IPS-18c (cell line): ENCODE measurements around the gene ADIRF.
"Not testable (repeated sequence)": the region's sequence is repeated elsewhere in the genome, so short reads cannot be mapped to it uniquely, and the experiment has no call there.

ENCODE experiments used
- H3K4me3 ChIP-seq: 2 replicates; pipeline ENCODE4 v1.7.0; 2013; ENCODE audit warnings: low read depth, mild to moderate bottlenecking, low read length, moderate library complexity; ENCODE audit not compliant: insufficient read depth
- H3K9me3 ChIP-seq: one replicate; pipeline ENCODE4 v1.6.1; 2013; ENCODE audit warnings: mild to moderate bottlenecking, low read length, moderate library complexity; ENCODE audit not compliant: control insufficient read depth, insufficient read depth

The ADIRF gene

GRCh38 chr10:86968994-86969355 lies 693 bp downstream of the ADIRF start:
- no peak overlapping the region for H3K4me3 ChIP-seq
- no peaks in the 10 kb centered on the region for H3K9me3 ChIP-seq

DNA sequence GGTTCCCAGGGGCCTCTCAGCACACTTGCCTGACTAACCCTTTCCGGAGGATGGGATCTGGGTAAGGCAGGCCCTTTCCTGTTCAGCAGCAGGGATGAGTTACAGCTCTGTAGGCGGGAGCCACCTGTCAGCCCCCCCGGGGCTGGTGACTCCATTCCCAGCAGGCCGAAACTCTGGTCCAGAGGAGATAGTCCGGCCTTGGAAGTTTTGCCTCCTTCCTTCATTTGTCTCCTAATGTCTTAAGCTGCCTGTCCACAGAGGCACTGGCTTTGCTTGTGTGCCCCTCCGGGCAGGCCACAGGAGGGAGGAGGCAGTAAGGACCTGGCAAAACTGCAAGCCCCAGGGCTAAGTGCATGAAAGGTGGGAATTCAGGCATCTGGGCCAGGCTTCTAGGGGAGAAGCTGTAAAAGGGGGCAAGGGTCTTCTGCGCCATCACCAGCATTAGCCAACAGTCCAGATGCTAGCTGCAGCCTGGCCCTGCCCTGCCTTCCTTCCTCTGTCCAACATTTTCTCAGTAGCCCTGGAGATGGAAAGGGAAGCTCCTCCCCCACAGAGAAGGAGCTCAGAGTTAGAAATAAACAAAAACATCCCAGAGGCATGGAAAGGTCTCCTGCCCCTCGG lies 1.2 kb downstream of the ADIRF start:
- Histone ChIP-seq H3K4me3 (no peak overlapping the region), H3K9me3 (no peaks in the 10 kb centered on the region)

- Histone ChIP-seq H3K4me3 (peak overlapping the region; percentile 66), H3K9me3 (no peaks in the 10 kb centered on the region)
These were observed 2.1 kb downstream of the ADIRF start for GRCh38 chr10:86970162-86970981.

DNA sequence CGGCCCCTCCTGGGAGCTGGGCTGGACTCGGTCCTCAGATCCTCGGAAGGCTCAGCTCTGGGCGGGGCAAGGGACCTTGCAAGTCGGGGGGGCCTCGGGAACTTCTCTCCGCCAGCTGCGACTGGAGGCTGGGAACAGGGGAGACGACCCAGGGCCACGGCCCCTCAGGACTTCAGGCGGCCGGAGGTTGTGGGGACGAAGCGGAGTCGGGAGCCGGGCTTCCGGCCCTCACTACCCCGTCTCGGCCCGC lies 2.6 kb downstream of the ADIRF start:
- Histone ChIP-seq H3K9me3 (no peaks in the 10 kb centered on the region), H3K4me3 (peak overlapping the region; percentile 66)

DNA sequence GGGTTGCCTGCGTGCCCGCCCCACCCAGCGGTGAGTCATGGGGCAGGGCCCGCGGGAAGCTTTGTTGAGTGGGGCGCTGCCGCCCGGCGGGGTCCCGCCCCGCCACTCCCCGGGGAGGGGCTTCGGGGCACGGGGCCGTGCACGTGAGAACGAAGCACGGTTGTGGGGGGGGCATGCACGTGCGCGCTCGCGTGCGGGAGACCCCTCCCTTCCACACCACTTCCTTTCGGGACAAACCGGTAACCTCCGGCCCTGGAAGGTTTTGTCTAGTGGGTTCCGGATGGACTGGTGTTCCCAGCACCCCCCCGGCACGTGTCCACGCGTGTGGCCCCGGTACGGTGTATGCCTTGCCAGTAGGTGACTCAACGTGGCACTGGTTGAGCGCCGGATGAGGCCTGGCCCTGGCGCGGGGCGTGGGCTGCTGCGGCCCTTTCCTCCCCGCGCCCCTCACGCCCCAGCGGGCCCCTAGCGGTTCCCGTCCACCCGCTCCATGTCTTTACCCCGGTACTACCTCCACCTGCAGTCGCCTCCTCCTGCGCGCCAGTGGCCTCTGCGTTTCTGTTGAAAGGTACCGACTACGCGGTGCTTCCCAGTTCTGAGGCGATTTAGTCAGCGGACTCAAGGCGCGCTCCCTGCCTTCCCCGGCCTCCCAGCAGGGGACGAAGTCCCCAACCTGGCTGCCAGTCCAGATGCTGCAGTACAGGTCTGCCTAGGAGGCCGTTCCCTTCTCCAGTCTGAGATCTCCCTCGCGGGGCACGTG lies 3.1 kb downstream of the ADIRF start:
- peak overlapping the region; percentile 66 for H3K4me3 ChIP-seq
- no peaks in the 10 kb centered on the region for H3K9me3 ChIP-seq

GRCh38 chr10:86972613-86973380 lies 4.5 kb downstream of the ADIRF start:
- H3K9me3 ChIP-seq: no peaks in the 10 kb centered on the region
- no peak overlapping the region for H3K4me3 ChIP-seq

DNA sequence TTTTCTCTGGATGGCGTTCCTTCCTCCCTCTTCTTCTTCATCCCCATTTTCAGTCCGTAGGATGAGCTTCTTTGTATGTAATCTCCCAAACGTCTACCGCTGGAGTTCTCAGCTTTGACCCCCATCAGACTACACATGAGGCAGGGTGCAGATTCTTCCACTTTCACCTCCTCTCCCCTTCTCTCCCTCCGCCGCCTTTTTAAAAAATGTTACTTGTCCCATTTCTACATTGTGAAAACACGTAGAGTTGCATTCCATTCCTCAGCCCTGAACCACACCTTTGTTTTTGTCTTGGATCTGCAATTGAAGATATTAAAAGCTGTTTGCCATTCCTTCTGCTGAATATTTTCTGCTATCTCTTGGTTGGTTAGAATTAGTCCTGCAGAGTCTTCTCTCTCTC lies 6.2 kb downstream of the ADIRF start:
- no peaks in the 10 kb centered on the region for H3K9me3 ChIP-seq
- H3K4me3 ChIP-seq: no peak overlapping the region

GRCh38 chr10:86976362-86977056 lies 8.2 kb downstream of the ADIRF start:
- H3K4me3 ChIP-seq: no peak overlapping the region

GRCh38 chr10:86978457-86978856 lies 10.2 kb downstream of the ADIRF start:
- H3K4me3 ChIP-seq: not testable (repeated sequence)

More at GRCh38 chr10:86976362-86977056, 8.2 kb downstream of the ADIRF start:
- no peaks in the 10 kb centered on the region for H3K9me3 ChIP-seq

DNA sequence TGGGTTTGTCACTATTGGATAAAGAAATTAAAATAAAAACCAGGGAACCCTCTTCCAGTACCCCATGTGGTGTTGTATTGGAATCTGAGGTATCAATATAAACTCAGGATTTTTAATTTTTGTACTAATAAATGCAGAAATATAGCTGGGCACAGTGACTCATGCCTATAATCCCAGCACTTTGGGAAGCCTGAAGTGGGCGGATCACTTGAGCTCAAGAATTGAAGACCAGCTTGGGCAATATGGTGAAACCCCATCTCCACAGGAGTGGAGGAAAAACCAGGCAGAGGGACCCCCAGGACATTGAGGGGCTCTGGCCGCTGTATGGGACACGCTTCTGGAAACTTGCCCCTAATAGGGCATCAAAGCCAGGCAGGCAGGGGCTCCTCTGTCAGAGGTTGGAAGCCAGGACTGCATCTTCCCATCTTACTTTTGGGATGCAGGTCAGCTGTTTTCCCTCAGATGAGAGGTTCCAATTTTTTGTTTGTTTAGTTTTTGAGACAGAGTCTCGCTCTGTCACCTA lies 11.1 kb downstream of the ADIRF start:
- H3K4me3 ChIP-seq: no peak overlapping the region
- no peaks in the 10 kb centered on the region for H3K9me3 ChIP-seq

More at GRCh38 chr10:86978457-86978856, 10.2 kb downstream of the ADIRF start:
- H3K9me3 ChIP-seq: not testable (repeated sequence)

- Histone ChIP-seq H3K9me3 (no peaks in the 10 kb centered on the region), H3K4me3 (no peak overlapping the region)
These were observed 11.7 kb downstream of the ADIRF start for GRCh38 chr10:86979977-86980448.

GRCh38 chr10:86981020-86981419 lies 12.7 kb downstream of the ADIRF start:
- not testable (repeated sequence) for H3K9me3 ChIP-seq, H3K4me3 ChIP-seq

- H3K9me3 ChIP-seq: no peaks in the 10 kb centered on the region
- no peak overlapping the region for H3K4me3 ChIP-seq
These were observed 13.4 kb downstream of the ADIRF start for GRCh38 chr10:86981716-86982115.

GRCh38 chr10:86984498-86984897 lies 16.2 kb downstream of the ADIRF start:
- H3K9me3 ChIP-seq, H3K4me3 ChIP-seq: not testable (repeated sequence)

DNA sequence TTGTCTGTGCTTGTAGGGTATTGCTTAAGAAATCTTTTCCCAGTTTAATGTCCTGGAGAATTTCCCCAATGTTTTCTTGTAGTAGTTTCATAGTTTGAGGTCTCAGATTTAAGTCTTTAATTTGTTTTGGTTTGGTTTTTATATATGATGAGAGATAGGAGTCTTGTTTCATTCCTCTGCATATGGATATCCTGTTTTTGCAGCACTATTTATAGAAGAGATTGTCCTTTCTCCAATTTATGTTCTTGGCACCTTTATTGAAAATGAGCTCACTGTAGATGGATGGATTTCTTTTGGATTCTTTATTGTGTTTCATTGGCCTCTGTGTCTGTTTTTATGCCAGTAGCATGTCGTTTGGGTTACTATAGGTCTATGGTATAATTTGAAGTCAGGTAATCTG lies 20.2 kb downstream of the ADIRF start:
- Histone ChIP-seq H3K9me3 (peaks cover 2% of the 10 kb centered on the region), H3K4me3 (no peak overlapping the region)

GRCh38 chr10:86991362-86991761 lies 23.1 kb downstream of the ADIRF start:
- H3K4me3 ChIP-seq, H3K9me3 ChIP-seq: not testable (repeated sequence)

- no peak overlapping the region for H3K4me3 ChIP-seq
- H3K9me3 ChIP-seq: peaks cover 2% of the 10 kb centered on the region
These were observed 24.2 kb downstream of the ADIRF start for GRCh38 chr10:86992456-86992855.
